Fibroblast of lung (primary cell): ENCODE measurements around the gene IL4. TPM values are rescaled to one million over a fixed set of nuclear protein-coding genes. Genes with fewer than 3 reads are reported as not detected.
A peak's percentile ranks its signal among the peaks of the same experiment; 100 is the strongest.

Experiments
- DNase-seq, 2 donors: peaks; one replicate each; pipeline versions ENCODE4 v3.0.0 to v3.0.0-alpha.2; 2010; ENCODE audit warnings: low read depth in 2 of 2
- H2AFZ ChIP-seq: 2 replicates; pipeline ENCODE4 v1.5.1; 2012; ENCODE audit warnings: low read length, control low read depth, inconsistent platforms
- H3K27ac ChIP-seq: 2 replicates; pipeline ENCODE4 v1.5.1; 2011; ENCODE audit warnings: low read length, control low read depth; ENCODE audit not compliant: insufficient read depth
- H3K27me3 ChIP-seq: 2 replicates; pipeline ENCODE4 v1.5.1; 2011; ENCODE audit warnings: mild to moderate bottlenecking, low read length; ENCODE audit not compliant: control insufficient read depth, insufficient read depth
- H3K36me3 ChIP-seq: 2 replicates; pipeline ENCODE4 v1.5.1; 2011; ENCODE audit warnings: low read length; ENCODE audit not compliant: control insufficient read depth, insufficient read depth
- H3K4me1 ChIP-seq: 2 replicates; pipeline ENCODE4 v1.5.1; 2011; ENCODE audit warnings: low read length; ENCODE audit not compliant: control insufficient read depth, insufficient read depth; ENCODE audit errors: extremely low read depth
- H3K4me2 ChIP-seq: 2 replicates; pipeline ENCODE4 v1.5.1; 2011; ENCODE audit warnings: low read length, control low read depth; ENCODE audit not compliant: insufficient read depth; ENCODE audit errors: extremely low read depth
- H3K4me3 ChIP-seq, 4 experiments: fragments of 200-600 bp in 1 of 4; sonication (generic) in 1 of 4; replicated peaks in 1 of 4; 2 replicates each; pipeline ENCODE4 v1.5.1; 2011 to 2016; ENCODE audit warnings: low read length in 4 of 4, low read depth in 3 of 4, mild to moderate bottlenecking in 3 of 4, control low read depth in 2 of 4, inconsistent platforms in 1 of 4, mixed read lengths in 1 of 4; ENCODE audit not compliant: insufficient read depth in 1 of 4; ENCODE audit errors: control extremely low read depth in 1 of 4
- H3K79me2 ChIP-seq: 2 replicates; pipeline ENCODE4 v1.5.1; 2012; ENCODE audit warnings: mild to moderate bottlenecking, low read length, inconsistent platforms; ENCODE audit not compliant: control insufficient read depth, insufficient read depth
- H3K9ac ChIP-seq: 2 replicates; pipeline ENCODE4 v1.5.1; 2011; ENCODE audit warnings: mild to moderate bottlenecking, low read length, control low read depth; ENCODE audit not compliant: insufficient read depth
- H3K9me3 ChIP-seq: 2 replicates; pipeline ENCODE4 v1.5.1; 2012; ENCODE audit warnings: low read depth, low read length; ENCODE audit not compliant: control insufficient read depth, insufficient read depth
- H4K20me1 ChIP-seq: 2 replicates; pipeline ENCODE4 v1.5.1; 2011; ENCODE audit warnings: low read length; ENCODE audit not compliant: control insufficient read depth, insufficient read depth; ENCODE audit errors: extremely low read depth
- EZH2 ChIP-seq: IDR thresholded peaks from 2 replicates; pipeline ENCODE4 v1.5.1; 2012; ENCODE audit warnings: low read length, control low read depth, mild to moderate bottlenecking; ENCODE audit errors: missing control alignments
- polyA plus RNA-seq, 2 donors: library from polyadenylated mRNA; depleted of rRNA in 1 of 2; stranded (reverse) in 1 of 2; unstranded in 1 of 2; fragments of >200 nt; gene quantifications; 2 replicates each; pipeline ENCODE4 v1.2.1, GENCODE V29; 2011 to 2012; ENCODE audit warnings: missing spikeins in 1 of 2
- total RNA-seq: library from RNA; depleted of rRNA; stranded (reverse); fragments of >200 nt; gene quantifications from 2 replicates; pipeline ENCODE4 v1.2.1, GENCODE V29; 2014
- TF ChIP-seq, protein P1 (sequence below), 2 donors: IDR thresholded peaks in 1 of 2; conservative IDR thresholded peaks in 1 of 2; 1 replicate in 1 of 2; 2 replicates in 1 of 2; pipeline ENCODE4 v1.5.1; 2011 to 2012; ENCODE audit warnings: low read length in 2 of 2, control low read depth in 1 of 2, inconsistent platforms in 1 of 2, low read depth in 1 of 2, mild to moderate bottlenecking in 1 of 2

IL4 gene
- total and polyA plus RNA-seq, 2 donors (not counting 1 experiment from before 2014, with no cell fraction given), result not detected

DNA sequence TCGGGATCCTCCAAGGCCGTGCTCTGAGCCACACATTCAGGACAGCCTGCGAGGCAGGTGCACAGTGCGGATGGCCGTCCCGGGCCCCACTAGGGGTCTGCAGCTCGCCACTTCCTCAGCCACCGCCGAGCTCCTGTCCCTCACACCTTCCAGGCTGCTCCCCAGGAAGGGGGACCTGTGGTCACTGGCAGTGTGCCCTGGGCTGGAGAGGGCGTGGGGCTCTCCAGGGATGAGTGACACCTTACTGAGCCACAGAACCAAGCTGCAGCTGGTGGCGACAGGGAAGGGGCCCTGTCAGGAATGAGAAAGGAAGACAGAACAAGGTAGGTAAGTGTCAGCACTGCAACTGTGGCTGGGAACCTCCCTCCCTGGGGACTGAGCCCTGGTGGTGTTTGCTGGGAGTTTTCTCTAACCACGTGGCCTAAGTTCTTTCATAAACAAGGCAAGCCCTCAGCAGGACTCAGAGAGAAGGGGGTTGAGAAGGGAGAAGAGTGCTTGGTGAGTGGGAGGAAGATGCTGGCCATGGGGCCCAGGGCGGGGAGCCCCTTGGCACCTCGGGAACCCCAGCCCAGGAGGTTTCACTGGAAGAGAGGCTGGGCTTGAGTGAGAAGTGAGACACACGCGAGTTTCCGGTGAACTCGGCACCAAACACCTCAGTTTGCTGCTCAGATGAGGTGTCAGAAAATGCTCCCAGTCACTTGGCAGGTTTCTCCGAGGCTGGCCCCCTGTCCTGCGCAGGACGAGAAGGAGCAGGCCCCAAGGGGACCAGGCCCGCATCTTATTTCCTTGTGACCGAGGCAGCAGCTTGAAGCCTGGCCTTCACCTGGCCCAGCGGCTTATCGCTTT lies 10.6 kb upstream of the IL4 start:
- no peak for DNase-seq
- no peaks in the 10 kb centered on the region for H3K9me3 ChIP-seq
- H4K20me1 ChIP-seq, result no peaks in the 10 kb centered on the region
- H3K36me3 ChIP-seq, result no peaks in the 10 kb centered on the region
- no peaks in the 10 kb centered on the region for H3K79me2 ChIP-seq
- no peak overlapping the region for H3K4me3 ChIP-seq
- no peak overlapping the region for H3K4me2 ChIP-seq
- TF ChIP-seq, protein P1, sequence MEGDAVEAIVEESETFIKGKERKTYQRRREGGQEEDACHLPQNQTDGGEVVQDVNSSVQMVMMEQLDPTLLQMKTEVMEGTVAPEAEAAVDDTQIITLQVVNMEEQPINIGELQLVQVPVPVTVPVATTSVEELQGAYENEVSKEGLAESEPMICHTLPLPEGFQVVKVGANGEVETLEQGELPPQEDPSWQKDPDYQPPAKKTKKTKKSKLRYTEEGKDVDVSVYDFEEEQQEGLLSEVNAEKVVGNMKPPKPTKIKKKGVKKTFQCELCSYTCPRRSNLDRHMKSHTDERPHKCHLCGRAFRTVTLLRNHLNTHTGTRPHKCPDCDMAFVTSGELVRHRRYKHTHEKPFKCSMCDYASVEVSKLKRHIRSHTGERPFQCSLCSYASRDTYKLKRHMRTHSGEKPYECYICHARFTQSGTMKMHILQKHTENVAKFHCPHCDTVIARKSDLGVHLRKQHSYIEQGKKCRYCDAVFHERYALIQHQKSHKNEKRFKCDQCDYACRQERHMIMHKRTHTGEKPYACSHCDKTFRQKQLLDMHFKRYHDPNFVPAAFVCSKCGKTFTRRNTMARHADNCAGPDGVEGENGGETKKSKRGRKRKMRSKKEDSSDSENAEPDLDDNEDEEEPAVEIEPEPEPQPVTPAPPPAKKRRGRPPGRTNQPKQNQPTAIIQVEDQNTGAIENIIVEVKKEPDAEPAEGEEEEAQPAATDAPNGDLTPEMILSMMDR (conservative IDR thresholded peaks at IDR 0.05 in 1 of 2, IDR thresholded peaks at IDR 0.05 in 1 of 2; ENCODE audit: low read depth in 1 of 2, low read length in 2 of 2), result no peak
- no peak for TF ChIP-seq EZH2
- H3K4me1 ChIP-seq, result peaks cover 2% of the 10 kb centered on the region
- no peaks in the 10 kb centered on the region for H3K27me3 ChIP-seq
- no peak overlapping the region for H3K9ac ChIP-seq
- no peak overlapping the region for H3K27ac ChIP-seq
- no peak overlapping the region for H2AFZ ChIP-seq

DNA sequence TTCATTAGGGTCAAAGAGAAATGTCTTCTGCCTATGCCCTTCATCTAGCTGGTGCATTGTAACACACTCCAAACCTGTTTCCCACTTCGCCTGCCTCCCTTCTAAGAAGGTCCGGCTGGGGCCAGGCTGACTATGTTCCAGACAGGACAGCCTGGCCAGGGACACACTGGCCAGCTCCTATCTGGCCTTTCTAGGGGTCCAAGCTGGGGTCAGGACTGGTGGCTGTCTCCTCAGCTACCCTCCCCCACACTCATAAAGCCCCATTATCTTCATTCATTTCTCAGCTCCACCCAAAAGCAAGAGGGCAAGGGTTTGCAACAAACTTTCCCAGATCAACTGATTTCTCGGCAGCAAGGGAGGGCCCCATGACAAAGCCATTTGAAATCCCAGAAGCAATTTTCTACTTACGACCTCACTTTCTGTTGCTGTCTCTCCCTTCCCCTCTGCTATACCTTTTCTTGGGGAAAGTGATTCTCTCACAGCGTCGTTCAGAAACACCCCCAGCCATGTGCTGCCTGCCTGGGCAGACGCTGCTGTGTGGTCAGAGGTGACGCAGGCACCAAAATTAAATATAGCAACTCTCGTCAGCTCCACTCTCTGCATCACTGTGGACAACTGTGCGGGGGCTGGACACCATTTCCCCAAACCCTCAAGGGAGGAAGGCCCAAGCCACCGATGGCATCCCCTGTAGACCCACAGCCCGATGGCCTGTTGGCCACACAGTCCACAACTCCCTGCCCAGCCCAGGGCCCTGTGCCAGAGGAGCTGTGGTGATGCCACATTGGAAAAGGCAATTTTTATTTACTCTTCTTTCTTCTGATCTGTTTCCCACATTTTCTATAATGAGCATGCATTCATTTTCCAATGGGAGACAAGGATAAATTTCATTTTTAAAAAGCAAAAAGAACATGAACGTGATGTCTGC lies 9.8 kb upstream of the IL4 start:
- Histone ChIP-seq H2AFZ (no peak overlapping the region), H3K9ac (no peak overlapping the region), H3K4me3 (no peak overlapping the region), H4K20me1 (no peaks in the 10 kb centered on the region), H3K9me3 (no peaks in the 10 kb centered on the region), H3K4me1 (peaks cover 2% of the 10 kb centered on the region), H3K36me3 (no peaks in the 10 kb centered on the region), H3K27me3 (no peaks in the 10 kb centered on the region), H3K79me2 (no peaks in the 10 kb centered on the region), H3K4me2 (no peak overlapping the region), H3K27ac (no peak overlapping the region)
- DNase-seq, result peak in 1 of 2 donors; percentile 8
- no peak for TF ChIP-seq EZH2
- TF ChIP-seq, protein P1 (conservative IDR thresholded peaks at IDR 0.05 in 1 of 2, IDR thresholded peaks at IDR 0.05 in 1 of 2; ENCODE audit: low read depth in 1 of 2, low read length in 2 of 2), result no peak

DNA sequence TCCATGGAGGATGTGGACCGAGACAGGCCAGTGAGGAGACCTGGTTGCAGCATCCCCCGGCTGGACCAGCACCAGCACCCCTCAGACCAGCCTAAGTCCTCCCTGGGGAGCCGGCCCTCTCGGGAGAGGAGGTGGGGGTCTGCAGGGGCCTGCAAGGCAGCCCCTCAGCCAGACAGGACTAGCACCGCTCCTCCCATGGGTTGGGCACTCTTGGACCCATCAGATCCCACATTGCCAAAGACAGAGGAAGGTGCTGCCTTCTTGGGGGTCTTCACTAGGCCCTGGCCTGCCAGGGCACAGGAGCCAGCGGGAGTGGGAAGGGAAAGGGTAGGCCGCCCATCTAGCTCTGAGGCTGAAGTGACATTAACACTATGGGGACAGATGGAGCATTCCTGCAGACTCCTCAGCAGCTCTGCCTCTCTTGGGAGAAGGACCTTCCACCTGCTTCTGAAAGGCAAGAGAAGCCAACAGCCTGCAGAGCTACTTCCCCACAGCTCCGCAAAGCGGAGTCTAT lies 9.0 kb upstream of the IL4 start:
- H3K79me2 ChIP-seq, result no peaks in the 10 kb centered on the region
- H3K4me3 ChIP-seq, result no peak overlapping the region
- H2AFZ ChIP-seq, result no peak overlapping the region
- H3K4me1 ChIP-seq, result peaks cover 2% of the 10 kb centered on the region
- H3K4me2 ChIP-seq, result no peak overlapping the region
- DNase-seq, result no peak
- no peak for TF ChIP-seq EZH2
- TF ChIP-seq, protein P1 (conservative IDR thresholded peaks at IDR 0.05 in 1 of 2, IDR thresholded peaks at IDR 0.05 in 1 of 2; ENCODE audit: low read depth in 1 of 2, low read length in 2 of 2), result no peak
- no peak overlapping the region for H3K9ac ChIP-seq
- no peaks in the 10 kb centered on the region for H3K36me3 ChIP-seq
- H3K27me3 ChIP-seq, result no peaks in the 10 kb centered on the region
- H3K9me3 ChIP-seq, result no peaks in the 10 kb centered on the region
- no peaks in the 10 kb centered on the region for H4K20me1 ChIP-seq
- no peak overlapping the region for H3K27ac ChIP-seq
